ENCODE results near the gene FRAT1. TPM values are rescaled to one million over a fixed set of nuclear protein-coding genes. Genes with fewer than 3 reads are reported as not detected.

The FRAT1 gene
- total and polyA plus RNA-seq, 10 of the 15 experiments (the other 5 are each of a cell fraction or from before 2014, with no cell fraction given) = 0.07 to 0.73 (median 0.26) TPM

DNA sequence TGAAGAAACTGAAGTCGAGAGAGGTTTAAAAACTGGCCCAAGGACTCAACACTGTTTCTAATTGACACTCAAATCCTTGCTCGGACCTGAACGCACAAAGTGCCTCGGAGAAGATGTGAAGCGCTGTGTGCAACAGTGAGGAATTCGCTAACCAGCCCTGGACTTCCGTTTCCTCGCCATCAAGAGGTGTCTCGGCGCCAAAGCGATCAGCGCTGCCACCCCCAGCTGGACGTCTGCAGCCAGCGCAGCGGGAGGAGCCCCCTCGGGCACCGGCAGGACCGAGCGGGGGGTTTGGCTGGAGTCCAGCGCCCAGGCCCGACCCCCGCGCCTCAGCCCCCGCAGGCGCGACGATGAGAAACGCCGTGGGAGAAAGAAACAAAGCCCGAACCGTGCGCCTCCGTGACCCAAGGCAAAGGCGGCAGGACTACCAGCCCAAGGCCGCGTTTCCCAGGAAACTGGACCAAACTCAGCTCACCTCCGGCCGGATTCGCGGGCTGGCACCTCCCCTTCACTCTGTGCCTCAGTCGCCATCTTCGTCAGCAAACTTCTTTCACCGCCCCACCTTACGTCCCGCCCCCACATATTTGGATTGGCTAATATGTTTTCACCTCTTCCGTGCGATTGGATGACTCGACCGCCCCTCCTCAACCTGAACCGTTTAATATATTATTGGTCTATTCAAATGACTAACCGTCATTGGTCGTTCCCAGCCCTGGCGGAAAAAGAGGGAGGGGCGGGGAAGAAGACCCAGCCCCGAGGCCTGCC lies 26.8 kb upstream of the FRAT1 start, which contains the start of gene ARHGAP19 (continued):
- TF ChIP-seq ZNF687 (IDR thresholded peaks at IDR 0.05) = no peak
- TF ChIP-seq GATAD2B (conservative IDR thresholded peaks at IDR 0.05; ENCODE audit: low read depth) = peak; percentile 78; the same call in 1 of the 2 replicates
- peak; percentile 91 for TF ChIP-seq FOS (IDR thresholded peaks at IDR 0.05; ENCODE audit: borderline replicate concordance, extremely low read depth, insufficient read length)
- TF ChIP-seq, protein P1, sequence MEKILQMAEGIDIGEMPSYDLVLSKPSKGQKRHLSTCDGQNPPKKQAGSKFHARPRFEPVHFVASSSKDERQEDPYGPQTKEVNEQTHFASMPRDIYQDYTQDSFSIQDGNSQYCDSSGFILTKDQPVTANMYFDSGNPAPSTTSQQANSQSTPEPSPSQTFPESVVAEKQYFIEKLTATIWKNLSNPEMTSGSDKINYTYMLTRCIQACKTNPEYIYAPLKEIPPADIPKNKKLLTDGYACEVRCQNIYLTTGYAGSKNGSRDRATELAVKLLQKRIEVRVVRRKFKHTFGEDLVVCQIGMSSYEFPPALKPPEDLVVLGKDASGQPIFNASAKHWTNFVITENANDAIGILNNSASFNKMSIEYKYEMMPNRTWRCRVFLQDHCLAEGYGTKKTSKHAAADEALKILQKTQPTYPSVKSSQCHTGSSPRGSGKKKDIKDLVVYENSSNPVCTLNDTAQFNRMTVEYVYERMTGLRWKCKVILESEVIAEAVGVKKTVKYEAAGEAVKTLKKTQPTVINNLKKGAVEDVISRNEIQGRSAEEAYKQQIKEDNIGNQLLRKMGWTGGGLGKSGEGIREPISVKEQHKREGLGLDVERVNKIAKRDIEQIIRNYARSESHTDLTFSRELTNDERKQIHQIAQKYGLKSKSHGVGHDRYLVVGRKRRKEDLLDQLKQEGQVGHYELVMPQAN (conservative IDR thresholded peaks at IDR 0.05) = peak; percentile 93
- TF ChIP-seq, protein P2, sequence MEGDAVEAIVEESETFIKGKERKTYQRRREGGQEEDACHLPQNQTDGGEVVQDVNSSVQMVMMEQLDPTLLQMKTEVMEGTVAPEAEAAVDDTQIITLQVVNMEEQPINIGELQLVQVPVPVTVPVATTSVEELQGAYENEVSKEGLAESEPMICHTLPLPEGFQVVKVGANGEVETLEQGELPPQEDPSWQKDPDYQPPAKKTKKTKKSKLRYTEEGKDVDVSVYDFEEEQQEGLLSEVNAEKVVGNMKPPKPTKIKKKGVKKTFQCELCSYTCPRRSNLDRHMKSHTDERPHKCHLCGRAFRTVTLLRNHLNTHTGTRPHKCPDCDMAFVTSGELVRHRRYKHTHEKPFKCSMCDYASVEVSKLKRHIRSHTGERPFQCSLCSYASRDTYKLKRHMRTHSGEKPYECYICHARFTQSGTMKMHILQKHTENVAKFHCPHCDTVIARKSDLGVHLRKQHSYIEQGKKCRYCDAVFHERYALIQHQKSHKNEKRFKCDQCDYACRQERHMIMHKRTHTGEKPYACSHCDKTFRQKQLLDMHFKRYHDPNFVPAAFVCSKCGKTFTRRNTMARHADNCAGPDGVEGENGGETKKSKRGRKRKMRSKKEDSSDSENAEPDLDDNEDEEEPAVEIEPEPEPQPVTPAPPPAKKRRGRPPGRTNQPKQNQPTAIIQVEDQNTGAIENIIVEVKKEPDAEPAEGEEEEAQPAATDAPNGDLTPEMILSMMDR (IDR thresholded peaks at IDR 0.05 in 2 of 3, conservative IDR thresholded peaks at IDR 0.05 in 1 of 3; ENCODE audit: control insufficient read depth in 2 of 3, extremely low read depth in 1 of 3, insufficient read depth in 1 of 3, low read depth in 3 of 3, low read length in 3 of 3) = 0 out of 6 replicates have a peak, but pooled peaks of 1 of the 3 experiments have one; percentile 6
- TF ChIP-seq E4F1 (IDR thresholded peaks at IDR 0.05; ENCODE audit: borderline replicate concordance, partially characterized antibody) = no peak
- no peak for TF ChIP-seq USF1 (IDR thresholded peaks at IDR 0.05; ENCODE audit: borderline replicate concordance, extremely low read length, insufficient read depth, low read depth, low read length)
- peak; percentile 13; the same call in 1 of the 2 replicates for TF ChIP-seq ZNF384 (IDR thresholded peaks at IDR 0.05; ENCODE audit: borderline replicate concordance, low read depth, low read length)
- TF ChIP-seq, protein P3, sequence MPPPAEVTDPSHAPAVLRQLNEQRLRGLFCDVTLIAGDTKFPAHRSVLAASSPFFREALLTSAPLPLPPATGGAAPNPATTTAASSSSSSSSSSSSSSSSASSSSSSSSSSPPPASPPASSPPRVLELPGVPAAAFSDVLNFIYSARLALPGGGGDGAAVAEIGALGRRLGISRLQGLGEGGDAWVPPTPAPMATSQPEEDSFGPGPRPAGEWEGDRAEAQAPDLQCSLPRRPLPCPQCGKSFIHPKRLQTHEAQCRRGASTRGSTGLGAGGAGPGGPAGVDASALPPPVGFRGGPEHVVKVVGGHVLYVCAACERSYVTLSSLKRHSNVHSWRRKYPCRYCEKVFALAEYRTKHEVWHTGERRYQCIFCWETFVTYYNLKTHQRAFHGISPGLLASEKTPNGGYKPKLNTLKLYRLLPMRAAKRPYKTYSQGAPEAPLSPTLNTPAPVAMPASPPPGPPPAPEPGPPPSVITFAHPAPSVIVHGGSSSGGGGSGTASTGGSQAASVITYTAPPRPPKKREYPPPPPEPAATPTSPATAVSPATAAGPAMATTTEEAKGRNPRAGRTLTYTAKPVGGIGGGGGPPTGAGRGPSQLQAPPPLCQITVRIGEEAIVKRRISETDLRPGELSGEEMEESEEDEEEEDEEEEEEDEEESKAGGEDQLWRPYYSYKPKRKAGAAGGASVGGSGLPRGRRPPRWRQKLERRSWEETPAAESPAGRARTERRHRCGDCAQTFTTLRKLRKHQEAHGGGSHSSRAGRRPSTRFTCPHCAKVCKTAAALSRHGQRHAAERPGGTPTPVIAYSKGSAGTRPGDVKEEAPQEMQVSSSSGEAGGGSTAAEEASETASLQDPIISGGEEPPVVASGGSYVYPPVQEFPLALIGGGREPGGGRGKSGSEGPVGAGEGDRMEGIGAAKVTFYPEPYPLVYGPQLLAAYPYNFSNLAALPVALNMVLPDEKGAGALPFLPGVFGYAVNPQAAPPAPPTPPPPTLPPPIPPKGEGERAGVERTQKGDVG (CRISPR knock-in tag; IDR thresholded peaks at IDR 0.05) = no peak
- TF ChIP-seq ZNF274 (IDR thresholded peaks at IDR 0.05; ENCODE audit: insufficient read depth, insufficient read length) = no peak
- peak; percentile 93 for TF ChIP-seq CHD2 (IDR thresholded peaks at IDR 0.05; ENCODE audit: borderline replicate concordance, low read depth, low read length)
